ENCODE measurements around the gene RFT1.

DNA sequence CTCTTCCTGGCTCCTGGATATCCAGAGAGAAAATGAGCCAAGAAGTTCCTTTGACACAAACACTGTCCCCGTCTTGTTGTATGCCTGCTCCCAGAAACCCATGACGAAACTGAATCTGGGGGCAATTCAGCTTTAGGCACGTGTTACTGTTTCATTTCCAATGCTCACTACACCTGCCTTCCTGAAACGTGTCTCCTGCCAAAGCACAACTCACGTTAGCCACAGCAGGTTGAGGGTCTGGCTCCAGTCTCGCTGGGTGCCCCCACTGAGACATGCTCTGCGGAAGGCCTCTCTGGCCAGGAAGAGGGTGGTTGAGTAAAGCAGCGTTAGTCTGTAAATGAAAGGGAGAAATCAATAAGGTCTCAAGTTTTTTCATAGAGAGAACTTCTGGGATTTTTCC is 6.7 kb downstream of the RFT1 start:
- TF ChIP-seq, protein P1, sequence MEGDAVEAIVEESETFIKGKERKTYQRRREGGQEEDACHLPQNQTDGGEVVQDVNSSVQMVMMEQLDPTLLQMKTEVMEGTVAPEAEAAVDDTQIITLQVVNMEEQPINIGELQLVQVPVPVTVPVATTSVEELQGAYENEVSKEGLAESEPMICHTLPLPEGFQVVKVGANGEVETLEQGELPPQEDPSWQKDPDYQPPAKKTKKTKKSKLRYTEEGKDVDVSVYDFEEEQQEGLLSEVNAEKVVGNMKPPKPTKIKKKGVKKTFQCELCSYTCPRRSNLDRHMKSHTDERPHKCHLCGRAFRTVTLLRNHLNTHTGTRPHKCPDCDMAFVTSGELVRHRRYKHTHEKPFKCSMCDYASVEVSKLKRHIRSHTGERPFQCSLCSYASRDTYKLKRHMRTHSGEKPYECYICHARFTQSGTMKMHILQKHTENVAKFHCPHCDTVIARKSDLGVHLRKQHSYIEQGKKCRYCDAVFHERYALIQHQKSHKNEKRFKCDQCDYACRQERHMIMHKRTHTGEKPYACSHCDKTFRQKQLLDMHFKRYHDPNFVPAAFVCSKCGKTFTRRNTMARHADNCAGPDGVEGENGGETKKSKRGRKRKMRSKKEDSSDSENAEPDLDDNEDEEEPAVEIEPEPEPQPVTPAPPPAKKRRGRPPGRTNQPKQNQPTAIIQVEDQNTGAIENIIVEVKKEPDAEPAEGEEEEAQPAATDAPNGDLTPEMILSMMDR (IDR thresholded peaks at IDR 0.05), result no peak
- TF ChIP-seq POLR2A (IDR thresholded peaks at IDR 0.05), result no peak

All from ovary (tissue), 3 donors.